ENCODE data around the gene CLIC5. TPM values are rescaled to one million over a fixed set of nuclear protein-coding genes. Genes with fewer than 3 reads are reported as not detected.

CLIC5 gene
- total RNA-seq, 4 donors from 2014 or later: 0.45 to 2.6 (median 1.6) TPM

DNA sequence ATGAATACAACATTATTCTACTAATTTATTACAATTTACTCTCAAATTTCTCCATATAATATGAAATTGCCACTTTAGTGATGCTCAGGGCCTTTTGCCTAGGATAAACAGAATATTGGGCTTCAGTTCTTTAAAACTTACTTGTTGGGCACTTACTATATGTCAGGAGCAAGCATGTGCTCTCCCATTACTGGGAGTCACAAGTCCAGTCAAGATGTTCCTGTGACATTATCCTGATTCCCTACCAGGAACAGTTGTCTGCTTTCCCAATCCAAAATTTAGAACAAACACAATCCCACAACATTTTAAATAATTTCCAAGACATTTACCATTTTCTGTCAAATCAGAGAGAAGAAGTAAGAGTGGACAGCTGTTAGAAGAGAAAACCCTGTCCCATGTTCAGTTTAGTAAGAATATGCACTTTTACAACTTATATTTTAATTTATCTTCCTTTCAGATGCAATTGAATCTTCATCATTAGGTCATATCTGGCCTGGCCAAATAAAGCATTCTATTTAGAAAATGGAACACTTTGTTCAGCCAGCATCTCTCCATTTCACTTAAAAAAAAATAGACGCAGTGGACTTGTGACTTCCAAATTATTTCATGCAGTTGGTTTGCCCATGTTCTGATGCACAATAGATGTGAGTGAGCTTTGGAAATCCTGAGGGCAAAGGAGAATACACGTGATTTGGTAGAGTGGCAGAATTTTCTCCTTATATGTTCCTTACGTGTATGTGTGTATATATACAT is 159.8 kb downstream of the CLIC5 start:
- DNase-seq (ENCODE audit: low spot score in 2 of 2): no peak
- Histone ChIP-seq H3K36me3 (no peaks in the 10 kb centered on the region), H3K4me1 (peaks cover 5% of the 10 kb centered on the region), H3K27me3 (no peaks in the 10 kb centered on the region), H3K9me3 (no peaks in the 10 kb centered on the region), H3K27ac (peak overlapping the region; percentile 76), H3K4me3 (no peak overlapping the region)
- TF ChIP-seq EP300 (IDR thresholded peaks at IDR 0.05) (no peak), POLR2A (IDR thresholded peaks at IDR 0.05) (no peak), POLR2AphosphoS5 (IDR thresholded peaks at IDR 0.05) (no peak)
- TF ChIP-seq, protein P1, sequence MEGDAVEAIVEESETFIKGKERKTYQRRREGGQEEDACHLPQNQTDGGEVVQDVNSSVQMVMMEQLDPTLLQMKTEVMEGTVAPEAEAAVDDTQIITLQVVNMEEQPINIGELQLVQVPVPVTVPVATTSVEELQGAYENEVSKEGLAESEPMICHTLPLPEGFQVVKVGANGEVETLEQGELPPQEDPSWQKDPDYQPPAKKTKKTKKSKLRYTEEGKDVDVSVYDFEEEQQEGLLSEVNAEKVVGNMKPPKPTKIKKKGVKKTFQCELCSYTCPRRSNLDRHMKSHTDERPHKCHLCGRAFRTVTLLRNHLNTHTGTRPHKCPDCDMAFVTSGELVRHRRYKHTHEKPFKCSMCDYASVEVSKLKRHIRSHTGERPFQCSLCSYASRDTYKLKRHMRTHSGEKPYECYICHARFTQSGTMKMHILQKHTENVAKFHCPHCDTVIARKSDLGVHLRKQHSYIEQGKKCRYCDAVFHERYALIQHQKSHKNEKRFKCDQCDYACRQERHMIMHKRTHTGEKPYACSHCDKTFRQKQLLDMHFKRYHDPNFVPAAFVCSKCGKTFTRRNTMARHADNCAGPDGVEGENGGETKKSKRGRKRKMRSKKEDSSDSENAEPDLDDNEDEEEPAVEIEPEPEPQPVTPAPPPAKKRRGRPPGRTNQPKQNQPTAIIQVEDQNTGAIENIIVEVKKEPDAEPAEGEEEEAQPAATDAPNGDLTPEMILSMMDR (IDR thresholded peaks at IDR 0.05): no peak
- WGBS: 78% methylated on average over 3 of the region's 3 CpGs

DNA sequence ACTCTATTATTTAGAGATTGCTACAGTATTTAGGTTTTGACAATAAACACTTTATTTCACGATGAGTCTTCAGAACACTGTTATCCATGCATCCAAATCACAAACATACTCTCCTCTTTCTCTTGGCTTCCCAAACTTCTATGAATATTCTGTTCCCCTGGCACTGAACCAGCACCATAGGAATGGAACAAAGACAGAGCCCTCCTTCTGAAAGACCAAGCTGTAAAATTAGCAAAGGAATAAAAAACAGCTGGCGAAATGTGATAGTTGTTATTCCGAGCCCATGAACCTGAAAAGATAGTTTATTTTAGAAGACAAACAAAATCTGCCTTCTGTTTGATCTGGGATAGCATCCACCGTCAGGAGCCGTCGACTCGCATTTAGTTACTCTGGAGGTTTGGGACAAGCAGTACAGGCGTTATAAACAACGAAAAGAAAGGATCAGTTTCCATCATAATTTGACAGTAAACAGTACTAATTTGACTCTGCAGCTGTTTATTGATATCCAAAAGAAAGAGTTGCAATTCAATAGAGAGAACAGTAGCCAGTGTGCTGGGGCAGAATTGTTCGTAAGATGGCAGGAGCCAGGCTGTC is 161.4 kb downstream of the CLIC5 start:
- Histone ChIP-seq H3K36me3 (no peaks in the 10 kb centered on the region), H3K27me3 (no peaks in the 10 kb centered on the region), H3K4me3 (no peak overlapping the region), H3K9me3 (no peaks in the 10 kb centered on the region), H3K4me1 (peaks cover 5% of the 10 kb centered on the region), H3K27ac (no peak overlapping the region)
- no peak for DNase-seq (ENCODE audit: low spot score in 2 of 2)
- TF ChIP-seq EP300 (IDR thresholded peaks at IDR 0.05) (no peak), POLR2A (IDR thresholded peaks at IDR 0.05) (no peak), POLR2AphosphoS5 (IDR thresholded peaks at IDR 0.05) (no peak)
- TF ChIP-seq, protein P1 (IDR thresholded peaks at IDR 0.05): no peak
- 68% methylated on average over 10 of the region's 10 CpGs for WGBS

DNA sequence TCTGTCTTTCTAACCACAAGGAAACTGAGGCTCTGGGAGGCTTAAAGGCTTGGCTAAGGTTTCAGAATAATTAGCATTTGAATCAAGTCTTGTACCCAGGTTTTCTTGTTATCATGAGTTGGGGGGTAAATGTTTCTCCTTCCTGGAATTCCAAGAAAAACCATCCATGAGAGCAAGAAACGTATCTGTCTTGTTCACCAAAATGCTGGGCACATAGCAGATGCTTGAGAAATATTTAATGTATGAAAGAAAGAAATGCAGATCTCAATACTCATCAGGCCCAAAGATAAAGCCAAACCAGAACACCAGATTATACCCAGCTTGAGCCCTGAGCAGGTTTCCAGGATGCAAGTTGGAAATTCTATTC is 164.6 kb downstream of the CLIC5 start:
- Histone ChIP-seq H3K27me3 (no peaks in the 10 kb centered on the region), H3K4me3 (no peak overlapping the region), H3K9me3 (no peaks in the 10 kb centered on the region), H3K4me1 (no peaks in the 10 kb centered on the region), H3K36me3 (no peaks in the 10 kb centered on the region), H3K27ac (no peak overlapping the region)
- no peak for DNase-seq (ENCODE audit: low spot score in 2 of 2)
- TF ChIP-seq EP300 (IDR thresholded peaks at IDR 0.05) (no peak), POLR2A (IDR thresholded peaks at IDR 0.05) (no peak), POLR2AphosphoS5 (IDR thresholded peaks at IDR 0.05) (no peak)
- TF ChIP-seq, protein P1 (IDR thresholded peaks at IDR 0.05): no peak
- WGBS: 88% methylated on average over 1 of the region's 1 CpG

DNA sequence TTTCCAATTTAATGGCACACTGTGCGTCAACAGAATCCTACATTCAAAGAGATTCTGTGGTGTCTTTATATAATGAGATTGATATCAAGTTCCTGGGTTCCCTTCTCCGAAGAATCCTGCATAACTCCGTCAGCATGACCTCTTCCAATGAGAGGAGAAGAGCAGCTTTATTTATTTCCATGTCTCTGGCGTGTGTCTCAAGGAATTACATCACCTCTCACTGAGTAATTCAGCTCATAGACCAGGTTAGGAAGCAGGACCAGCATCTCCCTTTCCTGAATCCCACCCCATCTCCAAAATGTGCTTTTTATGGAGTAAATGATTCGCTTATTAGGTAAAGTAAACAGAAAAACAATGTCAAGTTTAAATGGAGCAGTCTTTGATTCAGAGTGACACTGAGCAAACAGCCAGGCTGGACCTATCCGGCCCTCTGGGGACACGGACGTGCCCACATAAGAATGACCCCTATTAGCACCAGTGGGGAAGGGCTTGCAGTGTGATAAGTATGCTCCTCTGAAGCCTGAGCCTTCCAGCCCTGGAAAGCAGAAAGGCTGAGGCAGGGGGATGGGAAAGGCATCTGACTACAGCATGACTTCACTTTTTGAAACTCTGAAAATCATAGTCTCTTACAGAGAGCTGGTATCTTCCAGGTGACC is 165.2 kb downstream of the CLIC5 start:
- H3K9me3 ChIP-seq: no peaks in the 10 kb centered on the region
- 76% methylated on average over 8 of the region's 8 CpGs for WGBS
- no peak overlapping the region for H3K27ac ChIP-seq
- TF ChIP-seq POLR2AphosphoS5 (IDR thresholded peaks at IDR 0.05) (no peak), POLR2A (IDR thresholded peaks at IDR 0.05) (no peak), EP300 (IDR thresholded peaks at IDR 0.05) (no peak)
- TF ChIP-seq, protein P1 (IDR thresholded peaks at IDR 0.05): no peak
- no peak for DNase-seq (ENCODE audit: low spot score in 2 of 2)
- no peaks in the 10 kb centered on the region for H3K36me3 ChIP-seq
- no peaks in the 10 kb centered on the region for H3K4me1 ChIP-seq
- no peaks in the 10 kb centered on the region for H3K27me3 ChIP-seq
- H3K4me3 ChIP-seq: no peak overlapping the region

DNA sequence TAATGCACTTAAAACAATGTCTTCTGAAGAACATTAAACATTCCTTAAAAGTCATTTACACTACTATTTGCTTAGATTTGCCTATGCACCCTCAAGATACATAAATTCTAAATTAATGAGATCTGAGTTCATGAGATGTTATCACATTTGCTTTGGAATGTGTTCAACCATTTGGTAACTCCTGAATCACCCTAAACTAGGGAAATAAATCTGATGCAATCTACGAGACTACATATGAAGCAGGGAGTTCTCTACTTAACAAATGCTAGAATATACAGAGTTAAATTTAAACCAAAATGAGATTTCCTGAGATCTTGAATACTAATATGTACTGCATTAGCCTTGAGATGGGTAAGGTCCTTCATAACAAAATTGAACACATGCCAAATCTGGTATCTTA is 170.1 kb downstream of the CLIC5 start:
- H3K9me3 ChIP-seq: no peaks in the 10 kb centered on the region
- H3K4me3 ChIP-seq: no peak overlapping the region
- whole genome bisulfite sequencing: 41% methylated on average over 1 of the region's 1 CpG

More for the DNA sequence above, 170.1 kb downstream of the CLIC5 start:
- Histone ChIP-seq H3K36me3 (no peaks in the 10 kb centered on the region), H3K27ac (no peak overlapping the region), H3K4me1 (no peaks in the 10 kb centered on the region), H3K27me3 (no peaks in the 10 kb centered on the region)
- no peak for DNase-seq (ENCODE audit: low spot score in 2 of 2)
- TF ChIP-seq POLR2AphosphoS5 (IDR thresholded peaks at IDR 0.05): no peak
- no peak for TF ChIP-seq POLR2A (IDR thresholded peaks at IDR 0.05)
- TF ChIP-seq, protein P1 (IDR thresholded peaks at IDR 0.05): no peak
- no peak for TF ChIP-seq EP300 (IDR thresholded peaks at IDR 0.05)

Measured in suprapubic skin (tissue), 4 donors.